BE2C (cell line): ENCODE results near the gene TMEM37.
A peak's percentile ranks its signal among the peaks of the same experiment; 100 is the strongest.

Source experiments
- DNase-seq: peaks from one replicate; pipeline ENCODE4 v3.0.0-alpha.2; 2020
- H3K27me3 ChIP-seq: fragments of 250-450 bp; sonication (Bioruptor Pico); 2 replicates; pipeline ENCODE4 v1.5.1; 2020; ENCODE audit warnings: mild to moderate bottlenecking
- H3K36me3 ChIP-seq: fragments of 250-450 bp; sonication (Bioruptor Pico); 2 replicates; pipeline ENCODE4 v1.5.1; 2020; ENCODE audit warnings: mild to moderate bottlenecking
- H3K4me1 ChIP-seq: fragments of 250-450 bp; sonication (Bioruptor Pico); 2 replicates; pipeline ENCODE4 v1.5.1; 2020
- H3K4me3 ChIP-seq: 2 replicates; pipeline ENCODE4 v1.5.1; 2011; ENCODE audit warnings: low read depth, low read length
- H3K9me3 ChIP-seq: fragments of 250-450 bp; sonication (Bioruptor Pico); 2 replicates; pipeline ENCODE4 v1.5.1; 2020
- CTCF ChIP-seq: IDR thresholded peaks from 2 replicates; pipeline ENCODE4 v1.5.1; 2012; ENCODE audit warnings: mild to moderate bottlenecking, low read depth, low read length

Gene TMEM37

DNA sequence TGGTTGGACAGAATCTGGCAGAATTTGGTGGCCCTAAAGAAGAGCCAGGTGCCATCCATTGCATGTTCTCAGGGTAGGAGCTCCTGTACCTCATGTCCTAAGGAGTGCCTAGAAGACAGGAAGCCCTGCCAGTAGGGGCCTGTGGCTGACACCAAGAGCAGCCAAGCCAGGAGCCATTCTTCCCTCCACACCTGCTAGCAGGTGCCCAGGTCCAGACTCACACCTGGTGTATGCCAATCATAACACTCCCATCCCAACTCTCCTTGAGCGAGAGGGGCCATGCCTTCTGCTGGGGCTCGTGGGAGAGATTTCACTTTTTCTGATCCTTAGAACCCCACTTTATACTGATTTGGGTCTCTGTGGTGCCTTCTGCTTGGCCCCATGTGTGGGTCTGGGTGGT lies 26.5 kb upstream of the TMEM37 start:
- H3K4me1 ChIP-seq = no peaks in the 10 kb centered on the region
- H3K27me3 ChIP-seq = no peaks in the 10 kb centered on the region
- TF ChIP-seq CTCF = no peak
- no peak overlapping the region for H3K4me3 ChIP-seq
- no peaks in the 10 kb centered on the region for H3K9me3 ChIP-seq
- no peak for DNase-seq
- H3K36me3 ChIP-seq = no peaks in the 10 kb centered on the region

- no peaks in the 10 kb centered on the region for H3K9me3 ChIP-seq
- no peaks in the 10 kb centered on the region for H3K36me3 ChIP-seq
- peak; percentile 28 for DNase-seq
- TF ChIP-seq CTCF = peak; percentile 71
- no peaks in the 10 kb centered on the region for H3K27me3 ChIP-seq
- no peak overlapping the region for H3K4me3 ChIP-seq
- no peaks in the 10 kb centered on the region for H3K4me1 ChIP-seq
Measured at GRCh38 chr2:119407430-119408220, 24.0 kb upstream of the TMEM37 start.

GRCh38 chr2:119408221-119408619 lies 23.4 kb upstream of the TMEM37 start:
- H3K4me1 ChIP-seq = no peaks in the 10 kb centered on the region
- TF ChIP-seq CTCF = no peak
- H3K27me3 ChIP-seq = no peaks in the 10 kb centered on the region
- H3K36me3 ChIP-seq = no peaks in the 10 kb centered on the region
- no peak overlapping the region for H3K4me3 ChIP-seq
- DNase-seq = no peak
- no peaks in the 10 kb centered on the region for H3K9me3 ChIP-seq

GRCh38 chr2:119409506-119409905 lies 22.1 kb upstream of the TMEM37 start:
- H3K4me1 ChIP-seq = no peaks in the 10 kb centered on the region
- H3K4me3 ChIP-seq = no peak overlapping the region
- H3K9me3 ChIP-seq = no peaks in the 10 kb centered on the region
- no peaks in the 10 kb centered on the region for H3K27me3 ChIP-seq
- TF ChIP-seq CTCF = no peak
- H3K36me3 ChIP-seq = no peaks in the 10 kb centered on the region
- no peak for DNase-seq

DNA sequence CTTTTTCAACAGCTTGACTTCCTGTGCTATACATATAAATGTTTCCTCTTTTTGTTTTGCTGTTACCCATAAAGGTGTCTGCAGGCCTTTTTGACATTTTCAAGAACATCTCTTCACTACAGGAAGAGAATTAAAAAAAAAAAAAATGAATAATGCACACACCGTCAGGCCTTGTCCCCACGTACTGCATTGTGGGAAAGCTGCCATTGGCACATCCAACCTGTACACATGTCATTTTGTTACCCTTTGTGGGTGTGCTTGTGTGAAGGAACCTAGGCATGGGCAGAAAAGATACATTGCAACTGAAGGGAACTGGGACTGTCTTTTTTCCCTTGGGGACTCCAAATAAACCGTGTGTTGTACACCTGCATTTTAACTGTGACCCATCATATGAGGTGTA lies 16.8 kb upstream of the TMEM37 start:
- no peak for DNase-seq
- Histone ChIP-seq H3K4me1 (no peaks in the 10 kb centered on the region), H3K4me3 (no peak overlapping the region), H3K36me3 (no peaks in the 10 kb centered on the region), H3K27me3 (no peaks in the 10 kb centered on the region), H3K9me3 (no peaks in the 10 kb centered on the region)
- no peak for TF ChIP-seq CTCF

DNA sequence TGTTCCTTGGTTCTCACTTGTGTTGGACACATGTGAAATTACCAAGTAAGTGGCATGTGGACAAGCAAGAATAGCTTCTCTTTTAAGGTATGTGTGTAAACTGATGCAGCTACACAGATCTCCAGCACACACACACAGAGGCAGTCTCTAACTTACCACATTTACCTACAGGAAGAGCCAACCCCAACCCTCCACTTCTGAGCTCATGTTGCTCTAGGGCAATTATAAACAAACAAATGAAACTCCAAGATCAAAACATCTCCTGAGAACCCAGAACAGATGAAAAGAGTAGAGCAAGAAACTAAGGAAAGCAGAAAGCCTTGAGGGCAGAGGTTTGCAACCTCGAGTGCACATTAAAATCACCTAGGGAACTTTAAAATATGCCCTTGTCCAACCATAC lies 16.0 kb upstream of the TMEM37 start:
- no peak for DNase-seq
- no peaks in the 10 kb centered on the region for H3K27me3 ChIP-seq
- no peak for TF ChIP-seq CTCF
- no peaks in the 10 kb centered on the region for H3K4me1 ChIP-seq
- no peaks in the 10 kb centered on the region for H3K9me3 ChIP-seq
- H3K4me3 ChIP-seq = no peak overlapping the region
- no peaks in the 10 kb centered on the region for H3K36me3 ChIP-seq
